ENCODE results near the gene SLC8A2.

GRCh38 chr19:47381121-47381520 is 90.6 kb downstream of the SLC8A2 start:
- TF ChIP-seq CTCF (IDR thresholded peaks at IDR 0.05) (no peak), POLR2A (IDR thresholded peaks at IDR 0.05) (no peak)
